Measurements from ENCODE around the gene RASGRF1. TPM values are rescaled to one million over a fixed set of nuclear protein-coding genes. Genes with fewer than 3 reads are reported as not detected.

The RASGRF1 gene
- total RNA-seq, 1 donor from 2014 or later, result under 0.01 TPM

DNA sequence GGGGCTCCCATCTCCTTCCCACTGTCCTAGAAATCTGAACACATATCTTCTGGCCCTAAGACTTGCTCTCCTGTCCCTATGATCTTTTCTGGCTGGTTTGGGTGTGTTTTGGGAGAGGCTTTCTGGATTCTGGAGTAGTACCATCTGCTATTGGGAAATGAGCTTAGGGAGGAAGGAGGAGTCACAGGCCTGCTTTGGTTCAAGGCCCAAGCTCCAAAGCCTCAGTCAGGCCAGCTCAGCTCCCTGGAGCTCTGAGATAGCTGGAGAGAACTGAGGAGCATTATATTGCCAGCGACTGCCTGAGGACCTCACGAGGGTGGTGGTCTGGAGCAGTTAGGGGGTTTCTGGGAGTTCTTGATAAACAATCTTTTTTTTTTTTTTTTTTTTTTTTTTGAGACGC is 18.7 kb downstream of the RASGRF1 start:
- DNase-seq (ENCODE audit: extremely low read depth, low read depth, low spot score), result no peak

DNA sequence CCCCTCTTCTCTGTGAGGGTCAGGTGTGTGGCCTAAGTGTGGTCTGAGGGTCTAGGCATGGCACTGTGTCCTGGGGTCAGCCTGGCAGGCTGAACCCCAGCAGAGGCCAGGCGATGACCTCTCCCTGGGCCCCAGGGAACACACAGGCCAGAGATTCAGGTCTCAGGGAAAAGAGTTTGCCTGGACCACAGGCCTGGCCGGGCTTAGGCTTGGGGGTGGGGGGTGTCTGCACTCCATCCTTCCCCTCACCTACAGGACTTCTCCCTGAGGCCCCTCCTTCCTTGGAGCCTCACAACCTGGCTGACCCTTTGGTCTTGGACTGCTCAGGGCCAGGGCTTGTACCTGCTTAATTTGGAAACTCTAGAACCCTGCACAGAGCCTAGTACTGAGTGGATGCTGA is 21.8 kb downstream of the RASGRF1 start:
- no peak for DNase-seq (ENCODE audit: extremely low read depth, low read depth, low spot score)

DNA sequence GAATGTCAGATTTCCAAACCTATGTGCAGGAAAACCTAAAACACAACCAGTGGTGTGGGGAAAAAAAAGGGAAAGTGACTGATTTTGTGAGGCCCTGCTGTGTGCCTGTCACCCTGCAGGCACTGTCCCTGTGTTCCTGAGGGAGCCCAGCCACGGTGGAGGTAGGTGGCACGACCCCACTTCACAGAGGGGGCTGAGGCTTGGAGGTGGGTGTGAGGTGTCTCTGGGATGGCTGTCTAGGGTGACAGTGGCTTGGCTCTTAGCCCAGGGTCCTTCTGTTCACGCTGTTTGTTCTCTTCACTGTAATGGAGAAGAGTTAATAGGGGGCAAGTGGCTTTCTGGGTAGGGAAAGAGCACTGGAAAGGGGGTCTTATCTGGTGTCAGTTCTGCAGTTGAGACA is 22.6 kb downstream of the RASGRF1 start:
- no peak for DNase-seq (ENCODE audit: extremely low read depth, low read depth, low spot score)

GRCh38 chr15:79067072-79067833 is 23.3 kb downstream of the RASGRF1 start:
- DNase-seq (ENCODE audit: extremely low read depth, low read depth, low spot score), result no peak

GRCh38 chr15:79066391-79067071 is 24.0 kb downstream of the RASGRF1 start:
- no peak for DNase-seq (ENCODE audit: extremely low read depth, low read depth, low spot score)

DNA sequence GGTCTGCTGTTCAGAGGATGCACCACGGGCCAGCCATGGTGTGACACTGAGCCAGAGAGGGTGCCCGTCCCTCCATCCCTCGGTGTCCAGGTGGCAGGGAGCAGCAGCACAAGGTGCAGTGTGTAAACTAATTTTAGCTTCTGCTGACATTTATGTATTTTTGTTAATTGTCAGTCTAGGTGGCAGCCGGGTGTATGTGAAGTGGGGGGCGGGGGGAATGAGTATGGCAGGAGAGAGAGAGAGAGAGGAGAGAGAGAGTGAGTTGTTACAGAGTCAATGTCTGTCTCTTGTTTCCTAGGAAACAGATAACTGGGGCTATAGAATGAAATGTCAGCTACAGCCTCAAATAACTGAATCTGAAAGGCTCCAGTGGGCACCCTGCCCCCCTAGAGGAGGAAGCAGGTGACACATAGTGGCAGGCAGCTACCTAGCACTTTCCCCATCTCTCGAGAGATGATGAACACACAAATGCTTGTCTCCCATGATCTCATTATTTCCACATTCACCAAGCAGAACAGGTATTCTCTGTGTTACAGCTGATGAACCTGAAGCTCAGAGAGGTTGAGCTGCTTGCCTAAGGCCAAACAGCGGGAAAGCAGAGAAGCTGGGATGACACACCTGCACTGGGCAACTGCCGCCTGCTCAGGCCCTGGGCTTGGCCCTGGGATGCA is 24.7 kb downstream of the RASGRF1 start:
- no peak for DNase-seq (ENCODE audit: extremely low read depth, low read depth, low spot score)

- no peak for DNase-seq (ENCODE audit: extremely low read depth, low read depth, low spot score)
Measured at GRCh38 chr15:79065361-79065705, 25.2 kb downstream of the RASGRF1 start.

GRCh38 chr15:79064496-79064895 is 26.1 kb downstream of the RASGRF1 start:
- DNase-seq (ENCODE audit: extremely low read depth, low read depth, low spot score), result no peak

- no peak for DNase-seq (ENCODE audit: extremely low read depth, low read depth, low spot score)
Measured at GRCh38 chr15:79060175-79060574, 30.4 kb downstream of the RASGRF1 start.

DNA sequence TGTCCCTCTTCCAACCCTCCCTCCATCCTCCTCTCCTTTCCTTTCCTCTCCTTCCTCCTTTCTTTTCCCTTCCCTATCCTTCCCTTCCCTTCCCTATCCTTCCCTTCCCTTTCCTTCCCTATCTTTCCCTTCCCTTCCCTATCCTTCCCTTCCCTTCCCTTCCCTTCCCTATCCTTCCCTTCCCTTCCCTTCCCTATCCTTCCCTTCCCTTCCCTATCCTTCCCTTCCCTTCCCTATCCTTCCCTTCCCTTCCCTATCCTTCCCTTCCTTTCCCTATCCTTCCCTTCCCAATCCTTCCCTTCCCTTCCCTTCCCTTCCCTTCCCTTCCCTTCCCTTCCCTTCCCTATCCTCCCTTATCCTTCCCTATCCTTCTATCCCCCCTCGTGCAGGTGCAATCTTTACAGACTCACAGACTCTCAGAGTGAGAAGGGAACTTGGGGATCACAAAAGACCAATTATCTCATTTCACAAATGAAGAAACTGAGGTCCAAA is 31.5 kb downstream of the RASGRF1 start:
- no peak for DNase-seq (ENCODE audit: extremely low read depth, low read depth, low spot score)

- DNase-seq (ENCODE audit: extremely low read depth, low read depth, low spot score), result no peak
Measured at GRCh38 chr15:79058260-79058850, 32.2 kb downstream of the RASGRF1 start.

- DNase-seq (ENCODE audit: extremely low read depth, low read depth, low spot score), result no peak
Measured at GRCh38 chr15:79057050-79057449, 33.5 kb downstream of the RASGRF1 start.

DNA sequence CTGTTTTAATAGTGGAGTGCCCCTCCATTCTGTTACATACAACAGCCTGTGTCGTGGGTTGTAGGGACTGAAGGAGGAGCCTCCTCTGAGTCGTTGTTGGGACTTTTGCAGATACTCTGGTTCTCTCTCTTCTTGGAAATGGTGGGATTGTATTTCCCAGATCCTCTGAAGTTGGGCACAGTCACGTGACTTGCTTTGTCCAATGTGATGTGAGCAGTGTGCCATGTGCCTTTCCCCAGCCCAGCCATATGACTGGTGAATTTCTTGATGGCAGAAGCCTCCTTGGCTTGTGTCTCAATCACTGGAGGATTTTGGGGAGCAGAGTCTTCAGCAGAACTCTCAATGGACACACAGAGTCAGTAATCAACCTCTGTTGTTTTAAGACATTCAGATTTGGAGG is 36.2 kb downstream of the RASGRF1 start:
- no peak for DNase-seq (ENCODE audit: extremely low read depth, low read depth, low spot score)

GRCh38 chr15:79053894-79054293 is 36.7 kb downstream of the RASGRF1 start:
- DNase-seq (ENCODE audit: extremely low read depth, low read depth, low spot score), result no peak

- DNase-seq (ENCODE audit: extremely low read depth, low read depth, low spot score), result no peak
Measured at GRCh38 chr15:79051941-79052731, 38.4 kb downstream of the RASGRF1 start.

DNA sequence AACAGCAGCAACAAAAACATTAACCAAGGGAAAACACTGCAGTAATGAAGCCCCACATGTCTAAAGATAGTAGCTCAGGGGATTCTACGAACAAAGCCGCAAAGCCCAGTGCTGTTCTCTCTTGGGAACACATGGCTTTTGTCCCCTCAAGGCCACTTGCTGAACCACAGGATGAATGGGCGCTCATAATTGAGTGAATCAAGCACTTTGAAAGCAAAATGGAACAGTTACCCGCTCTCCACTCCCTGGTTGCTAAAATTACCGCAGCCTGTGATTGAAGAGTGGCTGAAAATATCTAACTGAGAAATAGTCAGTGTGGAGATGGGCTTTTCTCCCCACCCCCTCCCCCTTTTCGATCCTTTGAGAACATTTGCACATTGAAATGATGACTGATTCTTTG is 39.6 kb downstream of the RASGRF1 start:
- no peak for DNase-seq (ENCODE audit: extremely low read depth, low read depth, low spot score)

DNA sequence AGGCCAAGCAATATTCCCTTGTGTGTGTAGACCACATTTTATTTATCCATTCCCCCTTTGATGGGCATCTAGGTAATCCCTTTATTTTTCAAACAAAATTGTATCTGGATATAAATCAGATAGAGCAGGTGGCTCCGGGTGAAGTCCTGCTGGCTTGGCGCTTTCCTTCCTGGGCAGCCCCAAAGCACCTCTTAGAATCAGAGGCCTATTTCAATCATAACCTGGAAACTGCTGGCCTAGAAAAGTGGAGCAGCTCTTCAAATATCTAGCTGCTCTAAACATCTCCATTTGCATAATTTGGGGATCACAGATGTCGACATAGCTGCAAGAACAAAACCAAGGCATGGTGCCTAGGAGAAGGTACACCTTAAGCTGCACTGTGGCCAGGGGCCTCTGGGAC is 40.2 kb downstream of the RASGRF1 start:
- DNase-seq (ENCODE audit: extremely low read depth, low read depth, low spot score), result no peak

- no peak for DNase-seq (ENCODE audit: extremely low read depth, low read depth, low spot score)
Measured at GRCh38 chr15:79049416-79049815, 41.2 kb downstream of the RASGRF1 start.

- no peak for DNase-seq (ENCODE audit: extremely low read depth, low read depth, low spot score)
Measured at GRCh38 chr15:79047676-79048439, 42.7 kb downstream of the RASGRF1 start.
